ENCODE measurements around the gene C10orf67. TPM values are rescaled to one million over a fixed set of nuclear protein-coding genes. Genes with fewer than 3 reads are reported as not detected.

The C10orf67 gene
- total and polyA plus RNA-seq, 7 donors = 0.04 TPM; not detected in 6

DNA sequence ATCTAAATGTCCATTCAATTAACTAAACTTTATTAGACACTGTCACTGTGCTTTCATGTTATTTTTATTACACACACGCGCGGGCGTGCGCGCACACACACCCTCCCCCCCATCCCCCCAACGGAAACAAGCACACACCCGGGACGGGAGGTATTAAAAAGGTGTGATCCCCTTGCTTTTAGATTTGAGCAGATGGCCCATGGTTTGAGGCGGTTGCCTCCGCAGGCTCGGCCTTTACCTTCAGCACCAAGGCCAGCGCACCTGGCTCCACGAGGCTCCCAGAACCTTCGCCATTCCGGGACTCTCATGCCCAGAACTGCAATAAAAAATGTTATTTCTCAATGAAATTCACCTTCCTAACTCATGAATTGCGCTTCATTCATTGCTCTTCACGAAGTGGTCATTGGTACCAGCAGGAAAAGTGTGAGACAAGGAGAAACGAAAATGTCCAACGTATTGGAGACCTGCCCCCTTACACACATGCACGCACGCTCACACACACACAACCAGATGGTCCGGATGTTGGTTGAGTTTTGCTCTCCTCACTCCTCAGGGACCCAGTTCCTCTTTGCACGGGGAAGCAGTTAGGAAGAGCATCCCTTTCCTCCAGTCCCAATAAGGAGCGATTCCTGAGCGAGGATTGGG, 173.2 kb downstream of the C10orf67 start:
- peaks cover 0 to 19% (median 12%) of the 10 kb centered on the region in 4 donors for H3K4me1 ChIP-seq
- DNase-seq = no peak
- 16 to 19% methylated on average over 26 of the region's 26 CpGs for WGBS, 2 donors
- no peaks in the 10 kb centered on the region for H3K9me3 ChIP-seq
- no peak overlapping the region for H3K4me3 ChIP-seq
- TF ChIP-seq POLR2A (IDR thresholded peaks at IDR 0.05) = no peak
- no peak for TF ChIP-seq POLR2AphosphoS5 (IDR thresholded peaks at IDR 0.05)
- no peak for TF ChIP-seq EP300 (IDR thresholded peaks at IDR 0.05)
- no peak for TF ChIP-seq CTCF (IDR thresholded peaks at IDR 0.05)
- H3K36me3 ChIP-seq = no peaks in the 10 kb centered on the region
- H3K27ac ChIP-seq = no peak overlapping the region
- H3K27me3 ChIP-seq = peaks cover 23 to 79% (median 43%) of the 10 kb centered on the region in 3 donors
- intact Hi-C loops (cut with DNase I) = no loop called here

GRCh38 chr10:23158370-23158769, 186.2 kb downstream of the C10orf67 start:
- peak overlapping the region in 1 of 4 donors; percentile 12 for H3K4me3 ChIP-seq
- no peak for TF ChIP-seq EP300 (IDR thresholded peaks at IDR 0.05)
- no peak for TF ChIP-seq POLR2A (IDR thresholded peaks at IDR 0.05)
- TF ChIP-seq POLR2AphosphoS5 (IDR thresholded peaks at IDR 0.05) = no peak
- peak in 3 of 4 experiments; percentile 48 to 76 (median 60) for TF ChIP-seq CTCF (IDR thresholded peaks at IDR 0.05)
- intact Hi-C loops (cut with DNase I) = loop anchor here (5.0 kb wide), 1 partner anchor 1039 kb away; no protein-coding TSS in a partner anchor
- H3K27ac ChIP-seq = no peak overlapping the region
- 2 to 3% methylated on average over 5 of the region's 5 CpGs for whole genome bisulfite sequencing, 2 donors
- no peaks in the 10 kb centered on the region for H3K36me3 ChIP-seq
- H3K4me1 ChIP-seq = no peaks in the 10 kb centered on the region
- no peaks in the 10 kb centered on the region for H3K9me3 ChIP-seq
- H3K27me3 ChIP-seq = peaks cover 0 to 7% (median 2%) of the 10 kb centered on the region in 3 donors
- DNase-seq = no peak

- Histone ChIP-seq H3K27ac (no peak overlapping the region), H3K36me3 (no peaks in the 10 kb centered on the region), H3K4me3 (peak overlapping the region in 1 of 4 donors; percentile 12), H3K27me3 (peaks cover 0 to 7% (median 2%) of the 10 kb centered on the region in 3 donors), H3K9me3 (no peaks in the 10 kb centered on the region), H3K4me1 (no peaks in the 10 kb centered on the region)
- DNase-seq = no peak
- intact Hi-C loops (cut with DNase I) = loop anchor here (5.0 kb wide), 1 partner anchor 1039 kb away; no protein-coding TSS in a partner anchor
- WGBS, 2 donors = 43 to 48% methylated on average over 12 of the region's 12 CpGs
- TF ChIP-seq POLR2A (IDR thresholded peaks at IDR 0.05) (no peak), EP300 (IDR thresholded peaks at IDR 0.05) (no peak), POLR2AphosphoS5 (IDR thresholded peaks at IDR 0.05) (no peak), CTCF (IDR thresholded peaks at IDR 0.05) (no peak)
These were observed 186.8 kb downstream of the C10orf67 start for GRCh38 chr10:23157691-23158369.

GRCh38 chr10:23157239-23157681, 187.3 kb downstream of the C10orf67 start:
- no peaks in the 10 kb centered on the region for H3K4me1 ChIP-seq
- peaks cover 0 to 7% (median 2%) of the 10 kb centered on the region in 3 donors for H3K27me3 ChIP-seq
- H3K27ac ChIP-seq = no peak overlapping the region
- TF ChIP-seq POLR2AphosphoS5 (IDR thresholded peaks at IDR 0.05) (no peak), POLR2A (IDR thresholded peaks at IDR 0.05) (no peak), CTCF (IDR thresholded peaks at IDR 0.05) (no peak), EP300 (IDR thresholded peaks at IDR 0.05) (no peak)
- no peak overlapping the region for H3K4me3 ChIP-seq
- no peaks in the 10 kb centered on the region for H3K36me3 ChIP-seq
- 31 to 52% methylated on average over 14 of the region's 14 CpGs for WGBS, 2 donors
- intact Hi-C loops (cut with DNase I) = loop anchor here (5.0 kb wide), 1 partner anchor 1040 kb away; no protein-coding TSS in a partner anchor
- no peaks in the 10 kb centered on the region for H3K9me3 ChIP-seq
- no peak for DNase-seq

Data from sigmoid colon (tissue), 7 donors.